Stimulated activated CD8-positive, alpha-beta memory T cell treated with anti-CD3 and anti-CD28 coated beads, Interleukin-15, amount 100 ng/mL, for 4 hours (primary cell): ENCODE measurements around the gene ARAP2.

ENCODE experiments used
- DNase-seq, 2 donors: peaks; one replicate each; pipeline ENCODE4 v3.0.0-alpha.2; 2020; ENCODE audit warnings: low read depth in 2 of 2

ARAP2 gene

DNA sequence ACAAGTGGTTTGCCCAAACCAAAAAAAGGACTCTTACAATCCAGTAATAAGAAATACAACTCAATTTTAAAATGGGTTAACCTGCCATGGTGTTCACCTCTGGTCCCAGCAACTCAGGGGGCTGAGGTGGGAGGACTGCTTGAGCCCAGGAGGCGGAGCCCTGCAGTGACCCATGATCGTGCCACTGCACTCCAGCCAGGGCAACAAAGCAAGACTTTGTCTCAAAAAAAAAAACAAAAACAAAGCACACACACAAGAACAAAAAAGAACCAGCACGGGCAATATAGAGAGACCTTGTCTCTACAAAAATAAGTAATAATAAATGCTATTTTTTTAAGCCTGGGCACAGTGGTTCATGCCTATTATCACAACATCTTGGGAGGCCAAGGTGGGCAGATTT is 28.7 kb downstream of the ARAP2 start:
- DNase-seq = no peak

- no peak for DNase-seq
These were observed 29.4 kb downstream of the ARAP2 start for GRCh38 chr4:36214735-36215485.

- no peak for DNase-seq
These were observed 30.3 kb downstream of the ARAP2 start for GRCh38 chr4:36213977-36214376.

GRCh38 chr4:36211084-36211483 is 33.2 kb downstream of the ARAP2 start:
- no peak for DNase-seq

GRCh38 chr4:36209941-36210649 is 34.2 kb downstream of the ARAP2 start:
- DNase-seq = no peak

GRCh38 chr4:36208893-36209473 is 35.3 kb downstream of the ARAP2 start:
- DNase-seq = peak in 1 of 2 donors; percentile 7

- no peak for DNase-seq
These were observed 36.3 kb downstream of the ARAP2 start for GRCh38 chr4:36207831-36208520.

GRCh38 chr4:36207367-36207766 is 36.9 kb downstream of the ARAP2 start:
- no peak for DNase-seq

DNA sequence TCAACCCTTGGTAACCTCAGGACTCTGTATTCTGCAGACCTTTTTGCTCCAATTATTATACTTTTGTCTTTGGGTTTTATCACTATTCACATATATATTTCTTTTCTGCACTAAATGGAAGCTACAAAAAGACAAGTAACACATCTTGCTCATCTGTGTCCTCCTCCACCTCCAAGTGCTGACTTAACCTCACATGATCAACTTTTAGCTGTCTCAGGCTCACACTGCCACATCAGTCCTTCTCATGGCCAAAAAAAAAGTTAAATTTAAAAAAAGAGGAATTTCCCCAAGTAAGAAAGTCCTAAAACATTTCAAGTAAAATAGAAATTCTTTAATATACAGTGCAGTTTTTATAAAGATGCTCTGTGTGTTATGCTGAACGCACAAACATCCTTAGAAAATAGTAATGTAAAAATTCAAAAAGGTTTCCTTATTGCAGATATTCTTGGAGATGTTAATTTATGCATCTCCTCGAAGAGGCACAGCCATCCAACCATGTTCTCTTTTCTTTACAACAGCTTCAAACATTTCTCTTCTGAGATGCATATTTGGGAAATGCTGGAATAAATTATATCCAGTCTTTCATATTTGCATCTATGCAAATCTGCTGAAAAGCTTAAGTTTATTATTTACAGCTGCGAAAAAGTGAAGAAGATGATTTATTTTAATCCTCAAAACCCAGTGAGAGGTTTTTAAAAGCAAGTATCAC is 37.6 kb downstream of the ARAP2 start:
- DNase-seq = no peak

GRCh38 chr4:36206012-36206411 is 38.3 kb downstream of the ARAP2 start:
- no peak for DNase-seq

DNA sequence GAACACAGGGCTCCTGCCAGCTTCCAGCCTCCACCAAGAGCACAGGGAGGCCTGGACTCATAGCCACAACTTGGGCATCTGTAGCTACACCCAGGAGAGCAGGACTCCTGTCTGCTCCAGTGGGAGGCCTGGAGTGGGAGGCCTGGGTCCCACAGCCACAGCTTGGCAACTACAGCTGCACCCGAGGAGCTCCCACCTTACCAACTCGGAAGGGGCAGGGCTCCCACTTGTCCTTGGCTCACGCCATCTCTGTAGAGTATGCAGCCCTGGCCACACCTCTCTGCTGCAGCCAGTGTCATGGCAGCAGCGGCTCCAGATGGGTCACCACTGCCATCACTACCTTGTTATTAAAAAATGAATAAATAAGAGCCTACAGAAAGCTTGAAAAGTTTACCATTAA is 45.5 kb downstream of the ARAP2 start:
- no peak for DNase-seq

- DNase-seq = no peak
These were observed 46.1 kb downstream of the ARAP2 start for GRCh38 chr4:36198068-36198808.

- no peak for DNase-seq
These were observed 46.8 kb downstream of the ARAP2 start for GRCh38 chr4:36197501-36197900.

GRCh38 chr4:36196145-36196913 is 48.0 kb downstream of the ARAP2 start:
- no peak for DNase-seq

GRCh38 chr4:36192922-36193321 is 51.4 kb downstream of the ARAP2 start:
- DNase-seq = no peak

DNA sequence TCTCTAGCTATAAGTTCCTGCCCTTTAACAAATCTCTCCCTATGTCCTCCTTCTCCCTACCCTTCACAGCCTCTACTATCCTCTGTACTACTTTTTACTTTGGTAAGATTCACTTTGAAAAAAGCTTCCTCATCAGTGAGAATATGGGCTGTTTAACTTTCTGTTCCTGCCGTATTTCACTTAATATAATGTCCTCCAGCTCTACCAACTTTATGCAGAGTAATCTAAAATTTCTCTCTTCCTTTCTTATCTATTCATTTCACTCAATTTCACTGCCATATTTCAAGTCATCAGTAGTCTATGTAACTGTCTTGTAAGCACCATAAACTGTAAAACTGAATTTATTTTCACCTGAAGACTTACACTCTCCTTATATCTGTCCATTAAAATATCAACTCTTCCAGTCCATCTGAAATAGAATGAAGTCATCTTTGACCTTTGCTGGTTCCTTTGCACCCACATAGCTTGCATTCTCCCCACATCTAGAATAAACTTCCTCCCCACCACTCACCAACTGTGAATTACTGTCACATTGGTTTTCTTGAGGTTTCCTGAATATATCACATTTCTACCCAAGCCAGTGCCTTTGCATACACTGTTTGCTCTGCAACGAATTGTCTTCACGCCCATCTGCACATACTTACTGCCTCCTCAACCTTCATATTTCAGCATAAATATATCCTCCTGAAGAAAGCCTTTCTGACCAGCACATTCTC is 54.6 kb downstream of the ARAP2 start:
- DNase-seq = no peak

- DNase-seq = no peak
These were observed 56.5 kb downstream of the ARAP2 start for GRCh38 chr4:36187723-36188333.

DNA sequence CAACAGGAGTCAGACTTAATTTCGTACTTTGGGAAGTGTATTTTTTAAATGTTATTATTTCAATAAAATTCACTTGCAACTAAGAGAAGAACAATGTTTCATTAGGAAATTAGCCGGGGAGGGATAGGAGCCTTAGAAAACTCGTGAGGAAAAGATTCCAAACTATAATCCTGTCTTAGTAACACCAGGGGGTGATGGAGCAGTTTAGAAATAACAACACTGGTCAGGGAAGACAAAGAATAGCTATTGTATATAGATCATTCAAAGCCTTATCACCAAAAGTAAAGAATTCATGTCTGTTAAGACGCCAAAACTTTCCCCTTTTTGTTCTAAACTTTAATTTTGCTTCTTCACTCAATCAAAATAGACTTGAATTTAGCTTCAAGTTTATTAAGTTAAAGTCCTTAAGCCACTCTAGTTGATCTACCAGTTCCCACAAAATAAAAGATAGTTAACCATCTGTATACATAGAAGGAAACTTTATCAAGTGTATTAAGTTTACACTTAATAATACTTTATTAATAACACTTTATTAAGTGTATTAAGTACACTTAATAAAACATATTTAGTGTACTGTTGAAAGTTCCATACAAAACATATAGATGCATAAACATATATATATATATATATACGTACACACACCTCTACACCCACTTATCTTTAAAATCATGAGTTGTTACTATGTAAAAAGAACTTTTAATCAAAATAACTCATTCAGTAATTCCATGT is 60.5 kb downstream of the ARAP2 start:
- no peak for DNase-seq

DNA sequence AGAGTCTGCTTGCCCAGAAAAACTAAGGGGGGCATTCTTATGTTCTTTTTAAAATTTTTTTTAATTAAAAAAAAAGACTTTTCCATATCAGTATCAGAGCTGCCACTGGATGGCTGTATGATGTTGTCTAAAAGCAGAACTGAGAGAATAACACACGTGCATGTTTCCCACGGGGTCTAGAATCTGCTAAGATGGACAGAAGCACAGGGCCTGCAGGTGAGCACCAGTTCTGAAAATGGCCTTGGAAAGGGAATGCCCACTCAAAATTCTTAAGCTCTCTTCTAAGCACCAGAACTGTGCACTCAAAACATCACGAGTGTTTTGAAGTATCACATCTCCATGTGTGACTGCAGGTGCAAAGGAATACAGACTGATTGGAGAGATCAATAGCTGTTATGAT is 61.1 kb downstream of the ARAP2 start:
- DNase-seq = no peak
